NCI-H2081 treated with DMSO at 0.1 percent for 48 hours (cell line): ENCODE measurements around the gene SRGAP1.

Experiments used
- DNase-seq: peaks from one replicate; lab custom pipeline; 2025; lab: John Stamatoyannopoulos, UW

Gene SRGAP1

DNA sequence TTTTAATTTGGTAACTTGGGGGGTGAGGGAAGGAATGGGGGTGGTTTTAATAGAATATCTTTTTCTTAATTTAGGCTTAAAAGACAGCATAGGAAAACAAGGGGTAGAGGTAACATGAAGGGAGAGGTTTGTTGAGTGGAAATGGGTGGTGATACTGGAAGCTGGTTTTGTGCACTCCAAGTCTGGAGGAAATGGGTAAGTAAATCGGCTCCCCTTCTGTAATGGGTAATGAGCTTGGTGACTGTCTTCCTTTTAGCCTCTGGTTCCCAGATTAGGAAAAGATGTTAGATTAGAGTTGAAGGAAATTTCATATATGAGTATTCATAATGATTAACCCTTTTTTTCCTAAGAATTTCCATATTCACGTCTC is 122.1 kb downstream of the SRGAP1 start:
- no peak for DNase-seq

DNA sequence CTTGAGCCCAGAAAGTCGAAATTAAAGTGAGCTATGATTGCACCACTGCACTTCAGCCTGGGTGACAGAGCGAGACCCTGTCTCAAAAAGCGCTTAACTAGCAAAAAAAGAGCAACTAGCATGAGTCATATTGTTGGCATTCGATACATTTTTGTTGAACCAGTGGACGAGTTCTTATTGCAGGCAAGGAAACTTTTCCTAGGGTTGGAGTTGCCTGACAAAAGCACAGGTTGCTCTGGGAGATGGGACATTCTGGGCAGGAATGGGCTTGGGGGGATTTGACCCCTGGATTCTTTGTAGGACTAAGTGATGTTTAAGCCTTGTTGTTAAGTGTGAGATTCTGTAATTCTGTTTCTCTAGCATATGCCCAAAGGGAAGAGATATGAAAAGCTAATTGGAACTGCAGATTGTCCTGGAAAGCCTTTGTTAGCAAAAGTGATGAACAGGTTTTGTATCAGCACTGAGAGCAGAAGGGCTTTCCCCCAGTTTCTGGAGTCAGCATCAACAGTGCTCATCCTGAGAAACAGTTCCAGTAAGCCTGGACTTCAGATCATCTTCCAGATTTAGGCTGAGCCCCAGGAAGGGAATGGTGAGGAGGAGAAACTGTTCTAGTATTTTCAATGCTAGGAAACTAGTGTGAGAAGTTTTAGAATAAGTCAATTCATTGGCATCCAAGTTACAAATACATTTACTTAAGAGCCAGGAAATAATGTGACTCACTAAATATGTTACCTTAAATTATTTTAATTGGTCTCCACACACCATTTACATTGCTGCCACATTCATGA is 123.1 kb downstream of the SRGAP1 start:
- DNase-seq, result no peak

DNA sequence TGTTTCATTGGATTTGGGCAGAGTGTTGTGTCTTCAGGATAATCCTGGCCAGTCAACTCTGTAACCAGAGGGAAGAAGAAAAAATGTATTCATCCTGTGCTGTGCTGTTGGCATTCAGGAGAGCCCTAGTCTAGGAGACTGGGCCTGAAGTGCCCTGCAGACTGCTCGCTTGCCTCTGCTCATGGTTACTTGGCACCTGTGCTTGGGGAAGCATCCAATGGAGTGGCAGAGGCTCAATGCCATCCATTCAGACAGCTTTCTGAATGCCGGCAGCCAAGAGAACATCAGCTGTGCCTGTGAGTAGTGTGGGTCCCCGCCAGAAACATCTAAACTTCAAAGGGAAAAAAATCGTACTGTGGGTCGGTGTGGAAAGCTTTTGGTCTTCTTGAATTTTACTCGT is 124.2 kb downstream of the SRGAP1 start:
- DNase-seq, result no peak

- no peak for DNase-seq
Observed at GRCh38 chr12:63976902-63977395, 132.4 kb downstream of the SRGAP1 start.

DNA sequence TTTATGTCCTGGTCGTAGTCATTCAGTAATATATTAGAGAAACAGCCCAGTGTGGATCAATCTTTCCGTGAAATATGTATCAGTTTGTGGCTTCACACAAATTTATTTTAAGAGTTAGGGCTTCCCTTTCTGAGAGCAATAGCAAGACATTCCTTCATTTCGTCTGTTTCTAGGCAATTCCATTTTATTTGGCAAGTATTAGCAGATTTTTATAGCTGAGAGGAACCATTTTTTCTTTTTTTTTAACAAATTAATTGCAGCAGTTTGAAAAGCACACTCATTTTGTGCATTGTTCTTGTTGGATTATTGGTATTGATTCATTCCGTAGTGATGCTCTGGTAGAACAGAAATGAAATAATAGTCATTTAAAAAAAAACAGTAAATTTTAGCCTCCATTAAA is 132.9 kb downstream of the SRGAP1 start:
- no peak for DNase-seq

DNA sequence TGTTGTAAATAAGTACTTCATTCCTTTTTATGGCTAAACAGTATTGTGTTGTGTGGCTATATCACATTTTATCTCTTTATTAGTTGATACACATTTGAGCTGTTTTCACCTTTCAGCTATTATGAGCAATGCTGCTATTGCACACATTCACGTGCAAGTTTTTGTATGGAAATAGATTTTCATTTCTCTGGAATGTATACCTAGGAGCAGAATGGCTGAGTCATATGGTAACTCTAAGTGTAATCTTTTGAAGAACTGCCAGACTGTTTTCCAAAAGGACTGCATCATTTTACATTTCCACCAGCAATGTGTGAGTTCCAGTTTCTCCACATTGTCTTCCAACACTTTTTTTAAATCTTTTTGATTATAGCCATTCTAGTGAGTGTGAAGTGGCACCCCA is 134.0 kb downstream of the SRGAP1 start:
- no peak for DNase-seq

DNA sequence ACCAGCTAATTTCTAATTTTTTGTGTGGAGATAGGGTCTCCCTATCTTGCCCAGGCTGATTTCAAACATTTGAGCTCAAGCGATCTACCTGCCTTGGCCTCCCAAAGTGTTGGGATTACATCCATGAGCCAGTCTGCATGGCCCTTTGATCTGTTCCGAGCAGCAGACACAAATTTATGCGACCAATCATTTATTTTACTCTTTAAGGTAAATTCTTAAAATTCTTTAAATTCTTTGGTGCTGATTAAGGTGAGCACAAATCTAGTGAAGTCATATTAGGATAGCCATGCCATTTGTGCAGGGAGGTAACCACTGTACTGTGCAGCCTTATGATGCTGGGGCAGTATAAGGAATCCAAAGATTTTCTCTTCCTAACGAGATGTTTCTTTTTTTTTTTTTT is 135.7 kb downstream of the SRGAP1 start:
- DNase-seq, result no peak

GRCh38 chr12:63981343-63981742 is 136.8 kb downstream of the SRGAP1 start:
- no peak for DNase-seq

- DNase-seq, result no peak
Observed at GRCh38 chr12:63982604-63983295, 138.2 kb downstream of the SRGAP1 start.

DNA sequence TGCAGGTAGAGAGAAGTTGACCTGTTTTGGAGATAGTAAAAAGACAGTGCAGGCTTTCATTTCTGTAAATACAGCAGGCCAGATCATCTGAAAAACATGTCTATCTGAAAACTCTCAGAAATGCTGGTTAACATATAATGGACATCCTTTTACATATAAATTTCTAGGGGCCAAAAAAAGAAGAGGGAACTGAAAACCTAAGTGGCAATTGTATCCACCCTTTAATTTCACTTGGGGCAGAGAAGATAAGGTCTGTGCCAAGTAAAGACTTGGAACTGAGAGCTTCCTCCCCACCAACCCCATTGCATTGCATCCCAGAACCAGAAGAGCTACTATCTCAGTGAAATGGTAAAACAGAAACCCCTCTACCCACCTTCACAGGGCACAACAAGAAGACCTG is 141.0 kb downstream of the SRGAP1 start:
- no peak for DNase-seq

GRCh38 chr12:63985945-63986344 is 141.4 kb downstream of the SRGAP1 start:
- no peak for DNase-seq

DNA sequence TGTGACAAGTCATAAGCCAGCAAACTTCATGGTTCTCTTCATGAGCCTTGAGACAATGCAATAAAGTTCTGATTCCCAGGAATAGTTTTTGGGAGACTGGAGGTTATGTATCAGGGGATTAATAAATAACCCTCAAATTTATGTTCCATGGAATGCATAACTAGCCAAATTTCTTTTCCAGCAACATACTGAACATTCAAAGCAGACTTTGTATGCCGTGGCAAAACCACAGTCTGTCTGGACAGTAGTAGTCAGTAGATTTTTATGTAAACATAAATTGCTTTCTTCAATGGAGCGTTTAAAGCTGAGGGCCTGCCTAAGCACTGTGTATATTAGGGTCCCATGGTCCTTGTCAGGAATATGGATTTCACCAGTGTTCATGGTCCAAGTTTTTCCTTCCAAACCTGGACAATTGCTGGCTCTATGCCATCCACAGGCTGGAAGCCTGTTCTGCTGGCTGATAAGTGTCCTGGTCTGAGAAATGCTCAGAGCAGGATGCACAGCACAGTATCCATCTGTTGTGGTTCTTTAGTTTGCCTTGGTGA is 144.9 kb downstream of the SRGAP1 start:
- DNase-seq, result no peak

DNA sequence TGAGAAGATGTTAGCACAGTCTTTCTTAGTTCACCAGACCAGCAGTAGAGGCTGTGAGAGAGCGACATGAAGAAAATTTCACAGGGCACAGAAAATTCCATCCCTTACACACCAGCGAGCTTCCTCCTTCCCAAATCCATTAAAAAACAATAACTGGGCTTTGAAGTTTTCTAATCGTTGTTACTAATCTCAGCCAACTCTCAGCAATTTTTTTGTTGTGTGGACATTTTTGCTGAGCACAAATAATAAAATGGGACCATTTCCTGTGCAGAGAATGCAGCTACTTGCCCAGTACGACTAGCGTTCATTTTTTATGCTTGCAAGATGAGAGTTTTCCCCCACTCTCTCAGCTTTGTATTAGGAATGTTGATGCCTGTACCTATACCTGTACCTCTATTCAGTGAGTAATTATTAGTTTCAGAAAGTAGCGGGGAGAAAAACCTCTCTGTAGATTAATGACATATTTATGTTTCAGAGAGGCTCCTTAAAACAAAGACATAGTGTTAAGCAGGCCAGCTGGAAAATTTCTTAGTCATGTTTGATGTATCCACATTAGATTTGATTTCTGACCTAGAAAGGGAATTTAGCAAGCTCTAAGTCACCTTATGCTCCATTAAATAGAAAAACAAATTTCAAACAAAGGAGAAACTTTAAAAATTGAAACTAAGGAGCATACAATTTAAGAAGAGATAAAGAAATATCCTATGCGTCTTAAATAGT is 146.5 kb downstream of the SRGAP1 start:
- DNase-seq, result no peak

DNA sequence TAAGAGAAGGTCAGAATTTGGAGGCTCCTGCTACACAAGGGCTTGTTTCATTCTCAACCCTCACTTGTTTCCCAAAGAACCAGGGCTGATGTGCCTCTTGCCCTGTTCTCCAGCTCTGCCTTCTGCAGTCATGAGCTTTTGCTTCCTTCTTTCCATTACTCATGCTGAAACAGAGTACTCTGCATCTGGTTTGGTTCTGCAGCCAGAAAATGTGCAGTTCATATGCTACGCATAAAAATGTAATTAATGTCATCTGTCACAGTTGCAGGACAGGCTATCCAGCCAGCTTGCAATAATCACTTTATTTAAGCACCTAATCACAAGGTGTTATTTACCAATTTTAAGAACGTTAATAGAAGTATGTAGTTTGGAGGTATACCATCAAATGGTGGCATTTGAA is 150.2 kb downstream of the SRGAP1 start:
- no peak for DNase-seq

- no peak for DNase-seq
Observed at GRCh38 chr12:63995512-63995911, 151.0 kb downstream of the SRGAP1 start.

DNA sequence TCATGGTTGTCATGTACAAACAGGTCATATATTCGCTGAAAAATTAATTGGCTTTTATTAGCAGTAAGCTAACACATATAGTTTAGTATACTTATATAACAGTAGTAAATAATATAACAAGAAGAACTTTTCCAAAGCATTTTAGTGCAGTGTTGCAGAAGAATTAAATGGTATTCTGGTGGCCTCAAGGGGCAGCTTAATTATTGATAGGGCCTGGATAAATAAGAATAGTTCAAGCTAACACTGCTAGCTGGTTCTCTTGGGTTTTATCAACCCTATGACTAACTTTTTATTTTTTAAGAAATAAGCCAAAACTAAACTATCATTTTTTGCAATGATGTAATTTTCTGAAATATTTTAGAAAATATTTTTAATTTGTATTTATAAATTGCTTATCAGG is 152.1 kb downstream of the SRGAP1 start:
- no peak for DNase-seq

DNA sequence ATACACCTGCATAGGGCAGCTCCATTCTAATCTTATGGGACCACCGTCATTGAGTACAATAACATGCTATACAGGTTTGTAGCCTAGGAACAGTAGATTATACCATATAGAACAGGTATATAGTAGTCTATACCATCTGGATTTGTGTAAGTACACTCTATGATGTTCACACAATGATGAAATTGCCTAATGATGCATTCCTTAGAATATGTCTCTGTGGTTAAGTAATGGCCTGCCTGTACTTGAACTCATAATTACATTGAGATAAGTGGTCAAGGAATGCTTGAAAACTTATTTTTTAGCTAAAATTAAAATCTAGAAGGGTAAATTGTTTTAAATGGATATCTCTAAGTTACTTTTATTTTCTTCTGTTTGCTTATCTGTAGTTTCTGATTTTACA is 152.7 kb downstream of the SRGAP1 start:
- DNase-seq, result no peak

DNA sequence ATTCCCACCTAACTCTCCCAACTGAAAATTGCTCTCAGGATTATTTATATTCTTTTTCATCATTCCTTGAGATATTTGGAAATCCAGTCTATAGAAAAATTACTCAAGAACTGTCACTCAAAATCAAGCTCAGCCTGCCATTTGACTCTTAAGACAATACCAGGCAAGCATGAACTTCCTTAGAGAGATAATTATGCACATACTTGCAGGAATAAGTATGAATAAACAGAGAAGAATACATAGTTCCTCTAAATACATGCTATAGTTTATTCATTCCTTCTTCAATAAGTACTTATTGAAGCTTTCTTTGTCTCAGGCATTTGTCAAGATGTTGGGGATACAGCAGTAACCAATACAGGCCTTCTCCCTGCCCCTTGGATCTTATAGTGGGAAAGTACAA is 154.1 kb downstream of the SRGAP1 start:
- DNase-seq, result no peak

- no peak for DNase-seq
Observed at GRCh38 chr12:63999853-64000252, 155.4 kb downstream of the SRGAP1 start.

DNA sequence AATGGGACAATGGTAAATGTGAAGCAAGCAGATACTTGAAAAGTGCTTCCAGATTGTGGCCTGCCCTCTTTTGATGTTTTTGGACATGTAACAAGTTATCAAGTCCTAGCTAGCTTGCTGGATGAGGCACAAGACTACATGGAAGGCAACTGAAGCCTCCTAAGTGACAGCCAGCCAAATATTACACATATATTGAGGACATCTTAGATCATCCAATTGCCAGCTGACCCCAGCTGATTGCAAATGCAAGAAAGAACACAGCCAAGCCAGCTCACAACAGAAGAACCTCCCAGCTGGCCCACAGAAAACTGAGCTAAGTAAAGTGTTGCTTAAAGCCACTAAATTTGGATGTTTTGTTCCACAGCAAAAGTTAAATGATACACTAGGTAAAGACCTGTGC is 156.9 kb downstream of the SRGAP1 start:
- no peak for DNase-seq

GRCh38 chr12:64004641-64005040 is 160.1 kb downstream of the SRGAP1 start:
- no peak for DNase-seq

DNA sequence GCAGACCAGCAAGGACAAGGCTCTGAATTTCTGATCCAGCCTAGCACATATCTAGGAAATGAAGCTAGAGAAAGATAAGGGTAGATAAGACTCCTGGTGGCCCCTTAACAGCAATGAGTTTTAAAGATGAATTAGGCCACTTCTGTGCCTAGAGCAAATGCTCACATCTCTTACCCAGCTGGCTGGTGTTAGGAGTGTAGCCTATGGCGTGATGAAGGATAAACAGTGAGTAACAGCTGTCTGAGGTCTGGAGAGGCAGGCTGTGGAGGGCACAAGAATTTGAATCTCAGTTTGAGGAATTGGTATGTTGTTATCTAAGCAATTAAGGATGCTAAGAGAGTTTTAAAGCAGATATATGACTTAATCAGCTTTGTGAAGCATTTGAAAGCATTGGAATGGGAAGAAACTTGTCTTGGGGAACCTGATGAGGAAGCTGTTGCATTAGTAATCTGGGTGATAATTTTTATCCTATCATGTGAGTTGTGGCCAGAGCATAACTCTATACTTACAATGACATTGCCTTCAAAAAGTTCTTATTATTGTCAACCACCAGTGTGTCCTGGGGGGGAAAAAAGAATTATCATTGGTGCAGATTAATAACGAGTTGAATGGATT is 161.8 kb downstream of the SRGAP1 start:
- no peak for DNase-seq
